Neutrophil (primary cell): Measurements from ENCODE around the gene ZPR1.

Source experiments
- H3K27ac ChIP-seq: fragments of 200-600 bp; sonication (generic); 2 replicates; pipeline ENCODE4 v1.5.1; 2016; ENCODE audit warnings: mild to moderate bottlenecking, moderate library complexity
- H3K27me3 ChIP-seq: fragments of 200-600 bp; sonication (generic); 2 replicates; pipeline ENCODE4 v1.6.0; 2016; ENCODE audit warnings: mild to moderate bottlenecking
- H3K36me3 ChIP-seq: fragments of 200-600 bp; sonication (generic); 2 replicates; pipeline ENCODE4 v1.5.1; 2017
- H3K4me1 ChIP-seq, 2 experiments: fragments of 200-600 bp in 1 of 2; sonication (generic) in 1 of 2; 1 replicate in 1 of 2; 2 replicates in 1 of 2; pipeline versions ENCODE4 v1.5.1 to v1.6.1; 2013 to 2016; ENCODE audit warnings: low read depth in 1 of 2, low read length in 1 of 2, mild to moderate bottlenecking in 1 of 2, moderate library complexity in 1 of 2; ENCODE audit not compliant: control insufficient read depth in 1 of 2, insufficient read depth in 1 of 2
- H3K4me3 ChIP-seq, 2 experiments: fragments of 200-600 bp in 1 of 2; sonication (generic) in 1 of 2; 1 replicate in 1 of 2; 2 replicates in 1 of 2; pipeline ENCODE4 v1.5.1; 2013 to 2016; ENCODE audit warnings: low read depth in 1 of 2, low read length in 1 of 2, mild to moderate bottlenecking in 1 of 2, moderate library complexity in 1 of 2
- H3K9me3 ChIP-seq: fragments of 200-600 bp; sonication (generic); 2 replicates; pipeline ENCODE4 v1.5.1; 2016
- TF ChIP-seq, protein P1 (sequence below): fragments of 200-600 bp; sonication (generic); IDR thresholded peaks from 2 replicates; pipeline ENCODE4 v1.5.1; 2016; ENCODE audit warnings: antibody characterized with exemption

The ZPR1 gene

DNA sequence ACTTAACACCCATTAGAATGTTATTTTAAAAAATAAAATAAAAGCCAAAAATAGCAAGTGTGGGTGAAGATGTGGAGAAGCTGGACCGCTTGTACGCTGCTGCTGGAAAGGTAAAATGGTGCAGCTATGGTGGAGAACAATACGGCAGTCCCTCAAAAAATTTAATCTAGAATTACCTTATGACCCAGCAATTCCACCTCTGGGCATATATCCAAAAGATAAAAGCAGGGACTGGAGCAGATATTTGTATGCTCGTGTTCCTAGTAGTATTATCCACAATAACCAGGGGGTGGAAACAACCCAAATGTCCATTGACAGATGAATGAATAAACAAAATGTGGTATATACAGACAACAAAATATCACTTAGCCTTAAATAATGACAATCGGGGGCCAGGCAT is 10.0 kb upstream of the ZPR1 start:
- Histone ChIP-seq H3K36me3 (no peaks in the 10 kb centered on the region), H3K4me3 (no peak overlapping the region), H3K27me3 (no peaks in the 10 kb centered on the region), H3K4me1 (no peaks in the 10 kb centered on the region), H3K9me3 (no peaks in the 10 kb centered on the region), H3K27ac (no peak overlapping the region)
- TF ChIP-seq, protein P1, sequence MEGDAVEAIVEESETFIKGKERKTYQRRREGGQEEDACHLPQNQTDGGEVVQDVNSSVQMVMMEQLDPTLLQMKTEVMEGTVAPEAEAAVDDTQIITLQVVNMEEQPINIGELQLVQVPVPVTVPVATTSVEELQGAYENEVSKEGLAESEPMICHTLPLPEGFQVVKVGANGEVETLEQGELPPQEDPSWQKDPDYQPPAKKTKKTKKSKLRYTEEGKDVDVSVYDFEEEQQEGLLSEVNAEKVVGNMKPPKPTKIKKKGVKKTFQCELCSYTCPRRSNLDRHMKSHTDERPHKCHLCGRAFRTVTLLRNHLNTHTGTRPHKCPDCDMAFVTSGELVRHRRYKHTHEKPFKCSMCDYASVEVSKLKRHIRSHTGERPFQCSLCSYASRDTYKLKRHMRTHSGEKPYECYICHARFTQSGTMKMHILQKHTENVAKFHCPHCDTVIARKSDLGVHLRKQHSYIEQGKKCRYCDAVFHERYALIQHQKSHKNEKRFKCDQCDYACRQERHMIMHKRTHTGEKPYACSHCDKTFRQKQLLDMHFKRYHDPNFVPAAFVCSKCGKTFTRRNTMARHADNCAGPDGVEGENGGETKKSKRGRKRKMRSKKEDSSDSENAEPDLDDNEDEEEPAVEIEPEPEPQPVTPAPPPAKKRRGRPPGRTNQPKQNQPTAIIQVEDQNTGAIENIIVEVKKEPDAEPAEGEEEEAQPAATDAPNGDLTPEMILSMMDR = no peak

- H3K36me3 ChIP-seq = no peaks in the 10 kb centered on the region
- H3K27ac ChIP-seq = no peak overlapping the region
- H3K4me3 ChIP-seq = no peak overlapping the region
- TF ChIP-seq, protein P1 = no peak
- peaks cover under 1% of the 10 kb centered on the region in 2 experiments for H3K4me1 ChIP-seq
- H3K9me3 ChIP-seq = no peaks in the 10 kb centered on the region
- H3K27me3 ChIP-seq = no peaks in the 10 kb centered on the region
These were observed 8.7 kb upstream of the ZPR1 start for GRCh38 chr11:116796548-116796947.

- TF ChIP-seq, protein P1 = no peak
- Histone ChIP-seq H3K36me3 (no peaks in the 10 kb centered on the region), H3K27me3 (no peaks in the 10 kb centered on the region), H3K4me3 (no peak overlapping the region), H3K27ac (no peak overlapping the region), H3K4me1 (peaks cover 6 to 7% of the 10 kb centered on the region in 2 experiments), H3K9me3 (no peaks in the 10 kb centered on the region)
These were observed 7.0 kb upstream of the ZPR1 start for GRCh38 chr11:116794851-116795250.

DNA sequence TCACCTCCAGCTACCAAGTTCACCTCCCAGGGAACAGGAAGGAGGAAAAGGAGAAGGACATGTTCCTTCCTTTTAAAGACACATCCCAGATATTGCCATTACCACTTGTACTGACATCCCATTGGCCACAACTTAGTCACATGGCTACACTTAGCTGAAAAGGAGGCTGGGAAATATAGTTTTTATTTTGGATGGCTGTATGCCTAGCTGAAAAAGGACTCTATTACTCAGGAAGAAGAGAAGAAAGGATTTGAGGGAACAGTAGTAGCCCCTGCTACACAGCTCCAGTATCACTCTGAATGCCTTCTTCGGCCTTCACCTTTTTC is 5.9 kb upstream of the ZPR1 start:
- H3K9me3 ChIP-seq = no peaks in the 10 kb centered on the region
- peaks cover 6 to 7% of the 10 kb centered on the region in 2 experiments for H3K4me1 ChIP-seq
- TF ChIP-seq, protein P1 = no peak
- no peaks in the 10 kb centered on the region for H3K36me3 ChIP-seq
- H3K27ac ChIP-seq = no peak overlapping the region
- no peaks in the 10 kb centered on the region for H3K27me3 ChIP-seq
- no peak overlapping the region for H3K4me3 ChIP-seq

- H3K27ac ChIP-seq = no peak overlapping the region
These were observed 5.3 kb upstream of the ZPR1 start for GRCh38 chr11:116792869-116793771.

More at GRCh38 chr11:116792869-116793771, 5.3 kb upstream of the ZPR1 start:
- Histone ChIP-seq H3K36me3 (no peaks in the 10 kb centered on the region), H3K4me3 (no peak overlapping the region), H3K27me3 (no peaks in the 10 kb centered on the region), H3K9me3 (no peaks in the 10 kb centered on the region), H3K4me1 (peaks cover 12 to 13% of the 10 kb centered on the region in 2 experiments)
- TF ChIP-seq, protein P1 = no peak
